ENCODE data around the gene DDX50. TPM values are rescaled to one million over a fixed set of nuclear protein-coding genes. Genes with fewer than 3 reads are reported as not detected.

Gene DDX50
- total RNA-seq, 2 experiments from 2014 or later: 61.6 to 81.6 TPM

DNA sequence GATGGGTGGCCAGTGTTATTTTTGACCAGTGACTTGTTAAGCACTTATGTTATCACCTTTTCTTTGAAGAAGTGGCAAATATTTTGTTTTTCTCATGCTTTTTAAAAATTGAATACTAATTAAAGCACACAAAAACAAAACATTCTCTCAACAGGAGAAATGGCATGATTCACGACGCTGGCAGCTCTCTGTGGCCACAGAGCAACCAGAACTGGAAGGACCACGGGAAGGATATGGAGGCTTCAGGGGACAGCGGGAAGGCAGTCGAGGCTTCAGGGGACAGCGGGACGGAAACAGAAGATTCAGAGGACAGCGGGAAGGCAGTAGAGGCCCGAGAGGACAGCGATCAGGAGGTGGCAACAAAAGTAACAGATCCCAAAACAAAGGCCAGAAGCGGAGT, 81.3 kb downstream of the DDX50 start:
- Mint-ChIP-seq H3K27me3 (no peaks in the 10 kb centered on the region), H3K4me1 (peaks cover 5% of the 10 kb centered on the region), H3K36me3 (ENCODE audit: low read depth) (peaks cover 56% of the 10 kb centered on the region), H3K4me3 (no peak overlapping the region), H3K9me3 (ENCODE audit: low read depth) (no peaks in the 10 kb centered on the region), H3K27ac (no peak overlapping the region)
- ATAC-seq (no peak), DNase-seq (no peak)
- ChIA-PET POLR2A (no interaction called here), CTCF (no interaction called here)
- intact Hi-C loops (cut with DNase I, micrococcal nuclease): loop anchor here in 1 of 2 experiments (2.0 kb wide), 1 partner anchor 18 kb away; no protein-coding TSS in a partner anchor

GRCh38 chr10:68987611-68988010, 86.5 kb downstream of the DDX50 start:
- ATAC-seq (no peak), DNase-seq (no peak)
- ChIA-PET POLR2A (interaction anchor here (0.5 to 1.1 kb wide), 7 partner anchors 15 to 144 kb away, joined by 3 to 5 read pairs (median 3); no protein-coding TSS in a partner anchor), CTCF (interaction anchor here (0.5 to 4.0 kb wide), 14 partner anchors 17 to 1403 kb away, joined by 3 to 17 read pairs (median 4); partner anchors contain the start of gene DDX21)
- peak overlapping the region; percentile 86 for H3K4me3 Mint-ChIP-seq
- intact Hi-C loops (cut with DNase I, micrococcal nuclease): loop anchor here (1.0 to 2.0 kb wide), 9 partner anchors 31 to 421 kb away; partner anchors contain the start of genes DDX21 (in 1 of the 2), DDX50 (in 1 of the 2), SUPV3L1 (in 1 of the 2) and VPS26A (in 1 of the 2)
- no peaks in the 10 kb centered on the region for H3K27me3 Mint-ChIP-seq
- peaks cover 37% of the 10 kb centered on the region for H3K36me3 Mint-ChIP-seq (ENCODE audit: low read depth)
- H3K27ac Mint-ChIP-seq: no peak overlapping the region
- peaks cover 44% of the 10 kb centered on the region for H3K4me1 Mint-ChIP-seq
- no peaks in the 10 kb centered on the region for H3K9me3 Mint-ChIP-seq (ENCODE audit: low read depth)

DNA sequence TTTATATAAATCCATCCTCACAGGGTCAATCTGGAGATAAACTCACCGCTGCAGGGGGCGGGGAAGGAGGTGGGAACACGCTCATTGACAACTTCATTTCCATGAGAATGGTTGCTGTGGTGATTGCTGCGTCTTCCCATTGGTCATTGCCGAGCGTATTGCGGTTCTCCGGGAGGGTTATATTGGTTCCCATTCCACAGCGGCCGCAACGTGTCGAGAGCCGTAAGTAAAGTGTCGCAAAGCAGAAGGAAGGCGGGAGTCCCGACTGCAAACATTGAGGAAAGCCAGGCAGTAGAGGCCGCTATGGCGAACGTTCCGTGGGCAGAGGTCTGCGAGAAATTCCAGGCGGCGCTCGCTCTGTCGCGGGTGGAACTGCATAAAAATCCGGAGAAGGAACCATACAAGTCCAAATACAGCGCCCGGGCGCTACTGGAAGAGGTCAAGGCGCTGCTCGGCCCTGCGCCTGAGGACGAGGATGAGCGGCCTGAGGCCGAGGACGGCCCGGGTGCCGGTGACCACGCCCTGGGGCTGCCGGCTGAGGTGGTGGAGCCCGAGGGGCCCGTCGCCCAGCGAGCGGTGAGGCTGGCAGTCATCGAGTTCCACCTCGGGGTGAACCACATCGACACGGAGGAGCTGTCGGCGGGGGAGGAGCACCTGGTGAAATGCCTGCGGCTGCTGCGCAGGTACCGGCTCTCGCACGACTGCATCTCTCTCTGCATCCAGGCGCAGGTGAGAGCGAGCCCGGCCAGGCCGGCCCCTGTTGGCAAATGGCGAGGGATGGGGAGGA, 87.6 kb downstream of the DDX50 start, which contains the start of gene KIFBP:
Gene KIFBP (plus strand): TSS at position 274 of the 787 bp plus-strand sequence. CDS start 30 bp downstream, at position 304.
- peak; percentile 89 for ATAC-seq
- peak within 1 kb of the TSS; percentile 86 for H3K27ac Mint-ChIP-seq
- H3K9me3 Mint-ChIP-seq (ENCODE audit: low read depth): no peaks in the 10 kb centered on the region
- ChIA-PET POLR2A (interaction anchor here (0.6 to 1.2 kb wide), 4 partner anchors 11 to 686 kb away, joined by 3 to 6 read pairs (median 4); no protein-coding TSS in a partner anchor), CTCF (interaction anchor here (0.6 to 3.0 kb wide), 11 partner anchors 17 to 186 kb away, joined by 3 to 13 read pairs (median 5); partner anchors contain the start of gene DDX21)
- H3K4me3 Mint-ChIP-seq: peak within 1 kb of the TSS; percentile 86
- peak; percentile 91 for DNase-seq
- intact Hi-C loops (cut with DNase I, micrococcal nuclease): loop anchor here (1.0 to 2.0 kb wide), 10 partner anchors 9 to 420 kb away; partner anchors contain the start of genes DDX21 (in 1 of the 2), DDX50 (in 1 of the 2), SUPV3L1 (in 1 of the 2) and VPS26A (in 1 of the 2)
- peaks cover 51% of the 10 kb centered on the region for H3K4me1 Mint-ChIP-seq
- H3K36me3 Mint-ChIP-seq (ENCODE audit: low read depth): peaks cover 32% of the 10 kb centered on the region
- H3K27me3 Mint-ChIP-seq: no peaks in the 10 kb centered on the region

DNA sequence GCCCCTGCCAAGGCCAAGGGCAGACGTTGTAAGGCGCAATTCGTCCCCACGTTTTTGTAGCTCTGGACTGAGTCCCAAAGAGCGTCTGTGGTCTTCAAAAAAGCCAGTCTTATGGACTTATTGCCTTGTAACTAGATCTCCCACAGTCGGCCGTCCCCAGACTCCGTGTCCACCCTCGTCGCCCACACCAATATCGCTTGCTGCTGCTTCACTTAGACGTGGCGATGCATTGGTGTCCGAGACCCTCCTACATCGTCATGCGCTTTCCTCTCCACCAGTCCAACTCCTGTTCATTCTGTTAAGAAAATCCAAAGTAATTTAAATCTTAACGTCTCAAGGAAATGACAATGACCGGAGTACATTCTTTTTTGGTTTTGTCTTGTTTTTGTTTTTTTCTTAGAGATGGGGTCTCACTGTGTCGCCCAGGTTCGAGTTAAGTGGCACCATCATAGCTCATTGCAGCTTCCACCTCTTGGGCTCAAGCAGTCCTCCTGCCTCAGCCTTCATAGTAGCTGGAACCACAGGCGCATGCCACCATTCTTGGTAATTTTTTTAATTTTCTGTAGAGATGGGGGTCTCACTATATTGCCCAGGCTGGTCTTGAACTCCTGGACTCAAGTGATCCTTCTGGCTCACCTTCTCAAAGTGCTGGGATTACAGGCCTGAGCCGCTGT, 88.3 kb downstream of the DDX50 start:
- ChIA-PET CTCF (interaction anchor here (0.7 to 3.0 kb wide), 6 partner anchors 13 to 186 kb away, joined by 3 to 13 read pairs (median 6); partner anchors contain the start of gene DDX21), POLR2A (interaction anchor here (1.0 to 1.2 kb wide), 2 partner anchors 11 to 77 kb away, joined by 3 to 5 read pairs; no protein-coding TSS in a partner anchor)
- H3K9me3 Mint-ChIP-seq (ENCODE audit: low read depth): no peaks in the 10 kb centered on the region
- no peaks in the 10 kb centered on the region for H3K27me3 Mint-ChIP-seq
- intact Hi-C loops (cut with DNase I, micrococcal nuclease): loop anchor here in 1 of 2 experiments (1.0 to 2.0 kb wide), 4 partner anchors 8 to 419 kb away; no protein-coding TSS in a partner anchor
- peaks cover 52% of the 10 kb centered on the region for H3K4me1 Mint-ChIP-seq
- ATAC-seq (no peak), DNase-seq (no peak)
- H3K36me3 Mint-ChIP-seq (ENCODE audit: low read depth): peaks cover 24% of the 10 kb centered on the region
- H3K4me3 Mint-ChIP-seq: peak overlapping the region; percentile 86
- H3K27ac Mint-ChIP-seq: peak overlapping the region; percentile 80

DNA sequence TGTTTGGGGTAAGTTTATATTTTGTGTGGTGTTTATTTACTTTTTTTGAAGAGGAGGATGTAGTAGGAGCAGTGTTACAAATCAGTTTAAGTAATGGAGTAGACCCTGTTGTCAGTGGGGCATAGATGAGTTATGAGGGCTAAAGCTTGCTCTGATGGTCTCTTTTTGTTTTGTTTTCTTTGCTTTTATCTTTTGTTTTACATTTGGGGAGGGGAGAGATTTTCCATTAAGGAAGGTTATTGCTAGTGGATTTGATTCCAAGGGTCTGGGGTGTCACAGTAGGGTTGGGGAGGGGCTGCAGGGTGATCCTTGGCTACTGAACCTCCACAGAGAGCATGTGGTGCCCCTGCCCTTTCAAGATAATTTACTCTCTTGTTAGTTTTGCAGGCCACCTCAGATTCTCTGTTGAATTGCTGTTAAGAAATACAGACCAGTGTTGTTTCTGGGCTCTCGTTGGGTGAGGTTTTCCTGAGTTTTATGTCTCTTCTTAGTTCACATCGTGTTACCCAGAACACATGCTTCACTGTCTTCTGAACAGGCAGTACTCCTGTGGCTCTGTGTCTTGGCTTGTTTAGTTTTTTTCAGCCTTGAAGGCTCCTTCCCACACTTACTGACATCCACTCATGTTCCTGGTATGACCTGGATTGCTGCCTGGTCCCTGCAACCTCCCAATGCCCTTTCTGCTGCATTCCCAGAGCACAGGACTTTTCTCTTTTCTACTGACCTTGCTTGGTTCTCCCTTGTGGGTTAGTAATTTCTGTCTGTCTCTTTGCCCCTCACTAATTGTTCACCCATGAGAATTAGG, 91.7 kb downstream of the DDX50 start:
- ChIA-PET POLR2A (no interaction called here), CTCF (interaction anchor here (0.7 to 1.1 kb wide), 4 partner anchors 12 to 100 kb away, joined by 3 to 6 read pairs (median 4); partner anchors contain the start of gene SRGN)
- ATAC-seq: no peak
- Mint-ChIP-seq H3K4me1 (peaks cover 59% of the 10 kb centered on the region), H3K27ac (peak overlapping the region; percentile 38), H3K4me3 (no peak overlapping the region), H3K27me3 (no peaks in the 10 kb centered on the region), H3K9me3 (ENCODE audit: low read depth) (no peaks in the 10 kb centered on the region), H3K36me3 (ENCODE audit: low read depth) (peaks cover 14% of the 10 kb centered on the region)
- intact Hi-C loops (cut with DNase I, micrococcal nuclease): no loop called here
- DNase-seq: no peak

Other genes with a start within 250 kb of the DDX50 start
- gene CCAR1, start 180.1 kb upstream of the DDX50 start, total RNA-seq: 100 to 1,000 TPM in 1 of 2 experiments, 10 to 100 TPM in 1; 89.5 to 125 TPM
- under 1 TPM; 0.74 to 0.87 TPM for gene STOX1, start 73.8 kb upstream of the DDX50 start, total RNA-seq
- 100 to 1,000 TPM; 187 to 192 TPM for gene DDX21, start 54.9 kb downstream of the DDX50 start, total RNA-seq
- gene KIFBP, start 87.5 kb downstream of the DDX50 start, total RNA-seq: 10 to 100 TPM; 12.9 to 15.6 TPM
- gene SRGN, start 186.8 kb downstream of the DDX50 start, total RNA-seq: 100 to 1,000 TPM; 375 to 400 TPM
- 10 to 100 TPM; 27.1 to 32.2 TPM for gene VPS26A, start 222.9 kb downstream of the DDX50 start, total RNA-seq

Data from activated CD4-positive, alpha-beta T cell treated with anti-CD3 and anti-CD28 coated beads for 36 hours (primary cell).